ENCODE results near the gene SLC38A10. TPM values are rescaled to one million over a fixed set of nuclear protein-coding genes. Genes with fewer than 3 reads are reported as not detected.

Gene SLC38A10
- total RNA-seq, 1 donor from 2014 or later, result 67.5 TPM

GRCh38 chr17:81195941-81196495 is 99.1 kb downstream of the SLC38A10 start:
- Histone ChIP-seq H3K27ac (no peak overlapping the region), H3K4me3 (no peak overlapping the region), H3K9me3 (no peaks in the 10 kb centered on the region), H3K4me1 (no peaks in the 10 kb centered on the region), H3K36me3 (peaks cover 0 to 10% of the 10 kb centered on the region in 2 donors), H3K27me3 (no peaks in the 10 kb centered on the region)
- DNase-seq (ENCODE audit: extremely low spot score in 2 of 2), result no peak
- intact Hi-C loops (cut with DNase I), result loop anchor here (10.0 kb wide), 1 partner anchor 191 kb away; no protein-coding TSS in a partner anchor
- TF ChIP-seq POLR2AphosphoS5 (IDR thresholded peaks at IDR 0.05; ENCODE audit: insufficient read depth in 1 of 2, low read depth in 1 of 2) (no peak), CTCF (IDR thresholded peaks at IDR 0.05) (no peak), POLR2A (IDR thresholded peaks at IDR 0.05) (no peak)

Other genes with a start within 250 kb of the SLC38A10 start
- gene PVALEF, start 129.8 kb downstream of the SLC38A10 start, total RNA-seq, result not detected
- 6.4 TPM for gene AATK, start 129.1 kb downstream of the SLC38A10 start, total RNA-seq
- gene CEP131, start 72.3 kb downstream of the SLC38A10 start, total RNA-seq, result 6.1 TPM
- 35.4 TPM for gene TEPSIN, start 56.3 kb downstream of the SLC38A10 start, total RNA-seq
- gene NDUFAF8, start 56.0 kb downstream of the SLC38A10 start, total RNA-seq, result 52.5 TPM
- gene BAHCC1, start 100.2 kb upstream of the SLC38A10 start, total RNA-seq, result 9.1 TPM
- 2,441 TPM for gene ACTG1, start 217.5 kb upstream of the SLC38A10 start, total RNA-seq
- 6.6 TPM for gene FSCN2, start 233.1 kb upstream of the SLC38A10 start, total RNA-seq